T-helper 2 cell treated with Interferon-gamma antibody and Interleukin-4, amounts not matched to agents 5 μg/mL and 100 μg/mL, for 36 hours (primary cell): ENCODE measurements around the gene CCDC183.
"Not testable (repeated sequence)": the region's sequence is repeated elsewhere in the genome, so short reads cannot be mapped to it uniquely, and the experiment has no call there.

Experiments
- DNase-seq: peaks from one replicate; pipeline ENCODE4 v3.0.0; 2021; ENCODE audit warnings: low spot score
- H3K27ac Mint-ChIP-seq: one replicate; pipeline ENCODE4 v1.8.0; 2021; ENCODE audit warnings: mild to moderate bottlenecking, mixed read lengths
- H3K27me3 Mint-ChIP-seq: one replicate; pipeline ENCODE4 v1.8.0; 2021; ENCODE audit warnings: low read depth, mixed read lengths
- H3K36me3 Mint-ChIP-seq: one replicate; pipeline ENCODE4 v1.8.0; 2021; ENCODE audit warnings: low read depth, mixed read lengths
- H3K4me1 Mint-ChIP-seq: one replicate; pipeline ENCODE4 v1.8.0; 2021; ENCODE audit warnings: low read depth, mixed read lengths
- H3K4me3 Mint-ChIP-seq: one replicate; pipeline ENCODE4 v1.8.0; 2022; ENCODE audit warnings: mild to moderate bottlenecking, moderate library complexity, mixed read lengths
- H3K9me3 Mint-ChIP-seq: one replicate; pipeline ENCODE4 v1.8.0; 2021; ENCODE audit warnings: mixed read lengths

The CCDC183 gene

GRCh38 chr9:136794281-136794999, 1.7 kb upstream of the CCDC183 start:
- Mint-ChIP-seq H3K27me3 (peaks cover 20% of the 10 kb centered on the region), H3K4me1 (peaks cover 14% of the 10 kb centered on the region), H3K9me3 (no peaks in the 10 kb centered on the region), H3K27ac (no peak overlapping the region), H3K36me3 (peaks cover 3% of the 10 kb centered on the region), H3K4me3 (no peak overlapping the region)
- DNase-seq, result no peak

GRCh38 chr9:136795000-136795348, 1.2 kb upstream of the CCDC183 start:
- Mint-ChIP-seq H3K27ac (no peak overlapping the region), H3K4me3 (no peak overlapping the region), H3K36me3 (peaks cover 3% of the 10 kb centered on the region), H3K4me1 (peaks cover 14% of the 10 kb centered on the region), H3K27me3 (peaks cover 20% of the 10 kb centered on the region), H3K9me3 (no peaks in the 10 kb centered on the region)
- DNase-seq, result no peak

- peaks cover 30% of the 10 kb centered on the region for H3K27me3 Mint-ChIP-seq
Observed at GRCh38 chr9:136796775-136797347, 723 bp downstream of the CCDC183 start.

DNA sequence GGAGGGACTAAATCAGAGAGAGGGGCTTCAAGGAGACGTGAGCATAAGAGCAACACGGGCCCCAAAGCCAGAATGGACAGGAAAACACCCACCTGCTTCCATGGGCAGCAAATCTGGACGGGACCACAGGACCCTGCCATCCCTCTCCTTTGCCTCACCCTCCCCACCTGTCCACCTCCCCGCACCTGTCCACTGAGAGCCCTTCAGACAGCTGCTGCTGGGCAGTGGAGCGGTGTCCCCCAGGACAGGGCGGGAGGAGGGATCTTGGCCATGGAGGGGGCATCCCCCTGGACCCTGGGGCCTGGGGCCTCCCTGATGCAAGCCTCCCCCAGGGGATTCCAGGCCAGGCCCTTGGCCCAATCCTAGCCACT, 2.6 kb downstream of the CCDC183 start:
- peaks cover 16% of the 10 kb centered on the region for H3K4me1 Mint-ChIP-seq
- H3K4me3 Mint-ChIP-seq, result no peak overlapping the region
- no peak for DNase-seq
- no peak overlapping the region for H3K27ac Mint-ChIP-seq
- H3K9me3 Mint-ChIP-seq, result no peaks in the 10 kb centered on the region
- peaks cover 30% of the 10 kb centered on the region for H3K27me3 Mint-ChIP-seq
- H3K36me3 Mint-ChIP-seq, result no peaks in the 10 kb centered on the region

More at GRCh38 chr9:136796775-136797347, 723 bp downstream of the CCDC183 start:
- H3K4me1 Mint-ChIP-seq, result peaks cover 22% of the 10 kb centered on the region
- H3K9me3 Mint-ChIP-seq, H3K27ac Mint-ChIP-seq, DNase-seq, H3K4me3 Mint-ChIP-seq, H3K36me3 Mint-ChIP-seq: not testable (repeated sequence)

- Mint-ChIP-seq H3K36me3 (peaks cover 3% of the 10 kb centered on the region), H3K27me3 (peaks cover 30% of the 10 kb centered on the region), H3K9me3 (no peaks in the 10 kb centered on the region), H3K4me3 (peak overlapping the region; percentile 55), H3K27ac (no peak overlapping the region), H3K4me1 (peaks cover 16% of the 10 kb centered on the region)
- no peak for DNase-seq
Observed at GRCh38 chr9:136799079-136799853, 3.1 kb downstream of the CCDC183 start.

- Mint-ChIP-seq H3K27ac (peak overlapping the region; percentile 47), H3K36me3 (peaks cover 3% of the 10 kb centered on the region), H3K4me3 (peak overlapping the region; percentile 82), H3K4me1 (peaks cover 16% of the 10 kb centered on the region), H3K27me3 (peaks cover 30% of the 10 kb centered on the region), H3K9me3 (no peaks in the 10 kb centered on the region)
- peak; percentile 54 for DNase-seq
Observed at GRCh38 chr9:136799854-136800657, 3.9 kb downstream of the CCDC183 start.

GRCh38 chr9:136802321-136802720, 6.2 kb downstream of the CCDC183 start:
- H3K9me3 Mint-ChIP-seq, result no peaks in the 10 kb centered on the region
- no peak for DNase-seq
- no peak overlapping the region for H3K27ac Mint-ChIP-seq
- H3K4me1 Mint-ChIP-seq, result peaks cover 14% of the 10 kb centered on the region
- peaks cover 17% of the 10 kb centered on the region for H3K27me3 Mint-ChIP-seq
- H3K4me3 Mint-ChIP-seq, result peak overlapping the region; percentile 18
- H3K36me3 Mint-ChIP-seq, result peaks cover 3% of the 10 kb centered on the region

DNA sequence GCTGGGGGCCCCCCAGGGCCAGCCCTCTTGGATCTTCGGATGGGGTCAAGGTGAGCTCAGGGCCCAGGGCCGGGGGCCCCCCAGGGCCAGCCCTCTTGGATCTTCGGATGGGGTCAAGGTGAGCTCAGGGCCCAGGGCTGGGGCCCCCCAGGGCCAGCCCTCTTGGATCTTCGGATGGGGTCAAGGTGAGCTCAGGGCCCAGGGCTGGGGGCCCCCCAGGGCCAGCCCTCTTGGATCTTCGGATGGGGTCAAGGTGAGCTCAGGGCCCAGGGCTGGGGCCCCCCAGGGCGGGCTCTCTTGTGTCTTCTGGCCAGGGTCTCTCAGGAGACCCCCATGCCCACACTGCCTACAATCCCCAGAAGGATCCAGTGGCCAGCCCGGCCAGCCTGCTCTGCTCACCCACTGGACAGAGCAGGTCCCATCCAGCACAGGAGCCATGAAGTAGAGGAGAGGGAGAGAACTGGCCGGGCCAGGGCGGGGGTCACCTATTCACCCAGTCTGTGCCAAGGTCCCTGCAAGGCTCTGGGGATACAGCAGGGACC, 6.9 kb downstream of the CCDC183 start:
- not testable (repeated sequence) for H3K36me3 Mint-ChIP-seq, DNase-seq, H3K27ac Mint-ChIP-seq, H3K9me3 Mint-ChIP-seq, H3K4me3 Mint-ChIP-seq
- Mint-ChIP-seq H3K27me3 (peaks cover 13% of the 10 kb centered on the region), H3K4me1 (peaks cover 14% of the 10 kb centered on the region)

GRCh38 chr9:136803551-136804508, 7.7 kb downstream of the CCDC183 start:
- Mint-ChIP-seq H3K36me3 (peaks cover 3% of the 10 kb centered on the region), H3K27me3 (peaks cover 10% of the 10 kb centered on the region), H3K9me3 (no peaks in the 10 kb centered on the region), H3K27ac (peak overlapping the region; percentile 14), H3K4me1 (peaks cover 16% of the 10 kb centered on the region), H3K4me3 (no peak overlapping the region)
- no peak for DNase-seq

DNA sequence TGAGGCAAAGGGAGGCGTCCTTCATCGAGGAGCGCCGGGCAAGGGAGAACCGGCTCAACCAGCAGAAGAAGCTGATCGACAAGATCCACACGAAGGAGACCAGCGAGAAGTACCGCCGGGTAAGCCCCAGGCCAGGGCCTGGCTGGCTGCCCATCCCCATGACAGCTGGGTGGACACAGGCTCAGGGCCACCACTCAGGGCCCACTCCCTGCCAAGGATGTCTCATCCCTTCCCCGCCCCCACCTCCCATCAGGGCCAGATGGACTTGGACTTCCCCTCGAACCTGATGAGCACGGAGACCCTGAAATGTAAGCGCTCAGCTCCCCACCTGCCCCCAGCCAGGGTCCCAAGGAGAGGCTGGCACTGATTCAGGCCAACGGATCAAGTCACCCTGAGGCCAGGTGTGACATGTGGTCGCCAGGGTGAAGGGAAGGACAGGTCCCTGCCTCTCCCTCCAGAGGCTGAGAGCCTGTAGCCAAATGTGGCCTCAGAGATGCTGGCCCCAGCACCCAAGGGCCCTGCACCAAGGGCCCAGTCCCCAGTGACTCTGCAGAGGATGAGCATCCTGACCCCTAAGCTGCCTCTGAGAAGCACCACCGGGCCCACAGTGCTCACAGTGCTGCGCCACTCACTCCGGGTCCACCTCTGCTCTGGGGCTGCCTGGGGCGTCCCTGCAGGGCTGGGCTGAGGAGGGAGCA, 8.5 kb downstream of the CCDC183 start:
- Mint-ChIP-seq H3K4me3 (no peak overlapping the region), H3K27ac (no peak overlapping the region), H3K4me1 (peaks cover 23% of the 10 kb centered on the region), H3K36me3 (peaks cover 9% of the 10 kb centered on the region), H3K9me3 (no peaks in the 10 kb centered on the region), H3K27me3 (peaks cover 10% of the 10 kb centered on the region)
- no peak for DNase-seq

- H3K27ac Mint-ChIP-seq, result no peak overlapping the region
- peaks cover 26% of the 10 kb centered on the region for H3K4me1 Mint-ChIP-seq
- no peaks in the 10 kb centered on the region for H3K9me3 Mint-ChIP-seq
- H3K27me3 Mint-ChIP-seq, result peaks cover 8% of the 10 kb centered on the region
- no peak for DNase-seq
- H3K36me3 Mint-ChIP-seq, result peaks cover 15% of the 10 kb centered on the region
- H3K4me3 Mint-ChIP-seq, result peak overlapping the region; percentile 34
Observed at GRCh38 chr9:136805207-136805740, 9.1 kb downstream of the CCDC183 start.

DNA sequence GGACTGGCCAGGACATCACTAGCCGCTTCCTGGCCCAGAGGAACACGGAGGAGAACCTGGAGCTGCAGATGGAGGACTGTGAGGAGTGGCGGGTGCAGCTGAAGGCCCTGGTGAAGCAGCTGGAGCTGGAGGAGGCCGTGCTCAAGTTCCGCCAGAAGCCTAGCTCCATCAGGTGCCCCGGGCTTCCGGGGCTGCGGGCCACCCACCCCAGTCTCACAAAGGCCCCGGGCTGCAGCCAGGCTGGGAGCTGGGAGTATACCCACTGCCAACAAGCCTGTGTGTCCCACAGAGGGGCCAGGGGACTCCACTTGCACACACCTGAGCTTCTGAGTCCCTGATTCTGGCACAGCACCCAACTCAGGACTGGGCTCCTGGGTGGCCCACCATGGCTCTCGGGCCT, 9.9 kb downstream of the CCDC183 start:
- DNase-seq, result no peak
- H3K4me1 Mint-ChIP-seq, result peaks cover 23% of the 10 kb centered on the region
- peaks cover 3% of the 10 kb centered on the region for H3K27me3 Mint-ChIP-seq
- H3K36me3 Mint-ChIP-seq, result peaks cover 18% of the 10 kb centered on the region
- H3K27ac Mint-ChIP-seq, result no peak overlapping the region
- H3K9me3 Mint-ChIP-seq, result no peaks in the 10 kb centered on the region
- H3K4me3 Mint-ChIP-seq, result peak overlapping the region; percentile 88
